ENCODE data around the gene CD27.

DNA sequence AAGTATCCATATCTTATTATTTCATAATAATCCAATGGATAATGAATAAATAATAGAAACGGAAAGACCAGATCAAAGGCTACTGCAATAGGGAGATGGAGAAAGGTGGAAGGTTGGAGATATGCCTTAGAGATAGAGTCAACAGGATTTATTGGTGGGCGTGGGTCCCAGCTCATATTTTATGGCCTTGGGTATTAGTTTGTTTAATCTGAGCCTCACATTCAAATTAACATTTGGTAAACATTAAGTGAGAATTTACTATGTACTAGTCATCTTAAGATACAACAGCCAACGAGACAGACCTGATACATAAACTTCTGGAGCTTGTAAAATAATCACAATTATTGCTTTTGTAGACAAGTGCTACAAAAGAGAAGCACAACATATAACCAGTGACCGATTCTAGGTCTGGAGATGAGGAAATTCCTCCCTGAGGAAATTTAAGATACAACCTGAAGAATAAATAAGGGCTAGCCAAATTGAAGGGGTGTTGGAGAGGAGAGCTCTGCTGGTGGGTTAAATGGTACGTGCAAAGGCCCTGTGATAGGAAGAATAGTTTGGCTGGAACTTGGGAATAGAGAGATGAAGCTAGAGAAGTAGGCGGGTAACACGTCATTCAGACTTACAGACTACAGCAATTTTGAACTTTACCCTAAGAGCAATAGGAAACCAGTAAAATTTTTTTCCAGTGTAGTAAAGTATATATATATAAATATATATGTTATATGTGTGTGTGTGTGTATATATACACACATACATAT is 44.7 kb upstream of the CD27 start:
- no peak for TF ChIP-seq EZH2phosphoT487 (conservative IDR thresholded peaks at IDR 0.05; ENCODE audit: low read length)
- TF ChIP-seq, protein P1, sequence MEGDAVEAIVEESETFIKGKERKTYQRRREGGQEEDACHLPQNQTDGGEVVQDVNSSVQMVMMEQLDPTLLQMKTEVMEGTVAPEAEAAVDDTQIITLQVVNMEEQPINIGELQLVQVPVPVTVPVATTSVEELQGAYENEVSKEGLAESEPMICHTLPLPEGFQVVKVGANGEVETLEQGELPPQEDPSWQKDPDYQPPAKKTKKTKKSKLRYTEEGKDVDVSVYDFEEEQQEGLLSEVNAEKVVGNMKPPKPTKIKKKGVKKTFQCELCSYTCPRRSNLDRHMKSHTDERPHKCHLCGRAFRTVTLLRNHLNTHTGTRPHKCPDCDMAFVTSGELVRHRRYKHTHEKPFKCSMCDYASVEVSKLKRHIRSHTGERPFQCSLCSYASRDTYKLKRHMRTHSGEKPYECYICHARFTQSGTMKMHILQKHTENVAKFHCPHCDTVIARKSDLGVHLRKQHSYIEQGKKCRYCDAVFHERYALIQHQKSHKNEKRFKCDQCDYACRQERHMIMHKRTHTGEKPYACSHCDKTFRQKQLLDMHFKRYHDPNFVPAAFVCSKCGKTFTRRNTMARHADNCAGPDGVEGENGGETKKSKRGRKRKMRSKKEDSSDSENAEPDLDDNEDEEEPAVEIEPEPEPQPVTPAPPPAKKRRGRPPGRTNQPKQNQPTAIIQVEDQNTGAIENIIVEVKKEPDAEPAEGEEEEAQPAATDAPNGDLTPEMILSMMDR (IDR thresholded peaks at IDR 0.05; ENCODE audit: insufficient read depth, low read length, poor library complexity, severe bottlenecking), result no peak

Measured in SU-DHL-6 (cell line).